OCI-LY1 (cell line): ENCODE measurements around the gene SLC5A1.

ENCODE experiments used
- H2AFZ ChIP-seq: fragments of 200-600 bp; sonication (generic), shearing (Covaris generic); 2 replicates; pipeline ENCODE4 v1.6.0; 2014; ENCODE audit warnings: antibody characterized with exemption, mild to moderate bottlenecking, low read length
- H3F3A ChIP-seq: fragments of 200-600 bp; sonication (generic), shearing (Covaris generic); 2 replicates; pipeline ENCODE4 v1.6.0; 2014; ENCODE audit warnings: mild to moderate bottlenecking, antibody characterized with exemption, low read length, moderate library complexity; ENCODE audit not compliant: insufficient read depth
- H3K27ac ChIP-seq: fragments of 200-600 bp; sonication (generic); 2 replicates; pipeline ENCODE4 v1.5.1; 2014; ENCODE audit warnings: low read length, mixed run types, mild to moderate bottlenecking, low read depth; ENCODE audit not compliant: poor library complexity, severe bottlenecking
- H3K27me3 ChIP-seq: fragments of 200-600 bp; sonication (generic); 2 replicates; pipeline ENCODE4 v1.6.0; 2014; ENCODE audit warnings: antibody characterized with exemption, mild to moderate bottlenecking, low read length, moderate library complexity; ENCODE audit not compliant: insufficient read depth
- H3K36me3 ChIP-seq: fragments of 200-600 bp; sonication (generic); 2 replicates; pipeline ENCODE4 v1.6.1; 2014; ENCODE audit warnings: mild to moderate bottlenecking, antibody characterized with exemption, low read length, moderate library complexity, mixed read lengths; ENCODE audit not compliant: insufficient read depth
- H3K4me1 ChIP-seq: fragments of 200-600 bp; sonication (generic); 2 replicates; pipeline ENCODE4 v1.5.1; 2014; ENCODE audit warnings: mild to moderate bottlenecking, low read length, moderate library complexity; ENCODE audit not compliant: insufficient read depth, severe bottlenecking
- H3K4me2 ChIP-seq: fragments of 200-600 bp; sonication (generic), shearing (Covaris generic); 2 replicates; pipeline ENCODE4 v1.6.1; 2014; ENCODE audit warnings: low read length
- H3K4me3 ChIP-seq: fragments of 200-600 bp; sonication (generic); 2 replicates; pipeline ENCODE4 v1.5.1; 2014; ENCODE audit warnings: low read length, low read depth, mild to moderate bottlenecking, mixed read lengths; ENCODE audit not compliant: poor library complexity, severe bottlenecking
- H3K79me2 ChIP-seq: fragments of 200-600 bp; shearing (Covaris generic); 2 replicates; pipeline ENCODE4 v1.6.1; 2016; ENCODE audit warnings: mixed run types, low read length, mixed read lengths; ENCODE audit not compliant: insufficient read depth
- H3K9ac ChIP-seq: fragments of 200-600 bp; sonication (generic), shearing (Covaris generic); 2 replicates; pipeline ENCODE4 v1.6.1; 2014; ENCODE audit warnings: mild to moderate bottlenecking, low read length, mixed read lengths
- H3K9me2 ChIP-seq: fragments of 200-600 bp; sonication (generic), shearing (Covaris generic); 2 replicates; pipeline ENCODE4 v1.6.1; 2014; ENCODE audit warnings: low read depth, mild to moderate bottlenecking, low read length, mixed read lengths
- H3K9me3 ChIP-seq: fragments of 200-600 bp; shearing (Covaris generic); 2 replicates; pipeline ENCODE4 v1.6.1; 2014; ENCODE audit warnings: low read length, mixed read lengths
- H4K20me1 ChIP-seq: fragments of 200-600 bp; sonication (generic), shearing (Covaris generic); 2 replicates; pipeline ENCODE4 v1.6.0; 2016; ENCODE audit warnings: mild to moderate bottlenecking, low read length; ENCODE audit not compliant: insufficient read depth
- EZH2 ChIP-seq: fragments of 200-600 bp; sonication (generic), shearing (Covaris generic); IDR thresholded peaks from 2 replicates; pipeline ENCODE4 v1.8.0; 2017; ENCODE audit warnings: borderline replicate concordance, mixed run types, mild to moderate bottlenecking, antibody characterized with exemption, low read length, moderate library complexity, mixed read lengths
- TF ChIP-seq, protein P1 (sequence below): fragments of 200-600 bp; sonication (generic), shearing (Covaris generic); IDR thresholded peaks from 2 replicates; pipeline ENCODE4 v1.5.1; 2017; ENCODE audit warnings: mild to moderate bottlenecking, antibody characterized with exemption, low read length, moderate library complexity, mixed read lengths

SLC5A1 gene

GRCh38 chr22:32013200-32013599 is 29.9 kb upstream of the SLC5A1 start:
- H2AFZ ChIP-seq: no peak overlapping the region
- H3K4me1 ChIP-seq: no peaks in the 10 kb centered on the region
- H4K20me1 ChIP-seq: no peaks in the 10 kb centered on the region
- TF ChIP-seq, protein P1, sequence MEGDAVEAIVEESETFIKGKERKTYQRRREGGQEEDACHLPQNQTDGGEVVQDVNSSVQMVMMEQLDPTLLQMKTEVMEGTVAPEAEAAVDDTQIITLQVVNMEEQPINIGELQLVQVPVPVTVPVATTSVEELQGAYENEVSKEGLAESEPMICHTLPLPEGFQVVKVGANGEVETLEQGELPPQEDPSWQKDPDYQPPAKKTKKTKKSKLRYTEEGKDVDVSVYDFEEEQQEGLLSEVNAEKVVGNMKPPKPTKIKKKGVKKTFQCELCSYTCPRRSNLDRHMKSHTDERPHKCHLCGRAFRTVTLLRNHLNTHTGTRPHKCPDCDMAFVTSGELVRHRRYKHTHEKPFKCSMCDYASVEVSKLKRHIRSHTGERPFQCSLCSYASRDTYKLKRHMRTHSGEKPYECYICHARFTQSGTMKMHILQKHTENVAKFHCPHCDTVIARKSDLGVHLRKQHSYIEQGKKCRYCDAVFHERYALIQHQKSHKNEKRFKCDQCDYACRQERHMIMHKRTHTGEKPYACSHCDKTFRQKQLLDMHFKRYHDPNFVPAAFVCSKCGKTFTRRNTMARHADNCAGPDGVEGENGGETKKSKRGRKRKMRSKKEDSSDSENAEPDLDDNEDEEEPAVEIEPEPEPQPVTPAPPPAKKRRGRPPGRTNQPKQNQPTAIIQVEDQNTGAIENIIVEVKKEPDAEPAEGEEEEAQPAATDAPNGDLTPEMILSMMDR: no peak
- no peak for TF ChIP-seq EZH2
- no peak overlapping the region for H3K4me2 ChIP-seq
- peaks cover 9% of the 10 kb centered on the region; the same call in 1 of the 2 replicates for H3K9me3 ChIP-seq
- no peak overlapping the region for H3K4me3 ChIP-seq
- no peaks in the 10 kb centered on the region for H3K9me2 ChIP-seq
- no peaks in the 10 kb centered on the region for H3K79me2 ChIP-seq
- H3K9ac ChIP-seq: no peak overlapping the region
- no peaks in the 10 kb centered on the region for H3F3A ChIP-seq
- H3K27ac ChIP-seq: no peak overlapping the region
- H3K36me3 ChIP-seq: peaks cover 3% of the 10 kb centered on the region; the same call in 1 of the 2 replicates
- H3K27me3 ChIP-seq: no peaks in the 10 kb centered on the region; the same call in 1 of the 2 replicates

DNA sequence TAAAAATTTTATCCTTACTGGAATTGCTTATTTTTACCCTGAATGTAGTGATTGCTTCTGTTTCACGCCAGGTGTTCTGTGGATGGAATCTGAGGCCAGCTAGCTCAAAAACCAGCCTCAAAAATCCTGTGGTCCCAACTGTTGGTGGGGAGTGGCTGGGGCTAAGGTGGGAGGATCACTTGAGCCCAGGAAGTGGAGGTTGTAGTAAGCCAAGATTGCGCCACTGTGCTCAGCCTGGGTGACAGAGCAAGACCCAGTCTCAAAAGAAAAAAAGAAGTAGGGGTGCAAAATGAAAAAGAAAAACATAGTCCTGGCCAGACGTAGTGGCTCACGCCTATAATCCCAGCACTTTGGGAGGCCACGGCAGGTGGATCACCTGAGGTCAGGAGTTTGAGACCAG is 27.0 kb upstream of the SLC5A1 start:
- Histone ChIP-seq H3K4me3 (no peak overlapping the region), H4K20me1 (no peaks in the 10 kb centered on the region), H3K4me2 (no peak overlapping the region), H3K27me3 (no peaks in the 10 kb centered on the region; the same call in 1 of the 2 replicates), H3K9me2 (no peaks in the 10 kb centered on the region), H3K79me2 (no peaks in the 10 kb centered on the region), H3K9ac (no peak overlapping the region), H3K36me3 (peaks cover 3% of the 10 kb centered on the region; the same call in 1 of the 2 replicates), H3K9me3 (peaks cover 9% of the 10 kb centered on the region; the same call in 1 of the 2 replicates), H3F3A (no peaks in the 10 kb centered on the region), H3K27ac (no peak overlapping the region), H3K4me1 (no peaks in the 10 kb centered on the region), H2AFZ (no peak overlapping the region)
- no peak for TF ChIP-seq EZH2
- TF ChIP-seq, protein P1: no peak

DNA sequence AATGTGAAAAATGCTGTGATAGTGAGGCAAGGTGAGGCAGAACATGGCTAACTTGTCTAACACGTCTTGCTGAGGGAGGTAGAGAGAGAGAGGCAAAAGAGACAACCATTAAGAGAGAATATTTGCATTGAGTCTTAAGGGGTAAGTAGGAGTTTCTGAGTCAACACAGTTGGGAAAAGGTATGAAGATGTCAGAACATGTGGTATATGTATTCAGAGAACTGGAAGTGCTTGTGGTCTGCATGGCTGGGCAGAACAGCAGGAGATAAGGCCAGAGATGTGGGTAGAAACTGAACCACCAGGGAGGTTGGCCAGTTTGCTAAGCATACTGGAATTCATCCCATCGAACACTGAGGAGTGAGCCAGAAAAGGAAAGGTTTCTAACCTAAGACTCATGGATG is 25.0 kb upstream of the SLC5A1 start:
- H3K9me3 ChIP-seq: peaks cover 9% of the 10 kb centered on the region; the same call in 1 of the 2 replicates
- H4K20me1 ChIP-seq: no peaks in the 10 kb centered on the region
- no peak overlapping the region for H3K9ac ChIP-seq
- no peaks in the 10 kb centered on the region; the same call in 1 of the 2 replicates for H3K27me3 ChIP-seq
- H3K4me2 ChIP-seq: no peak overlapping the region
- no peaks in the 10 kb centered on the region for H3K79me2 ChIP-seq
- TF ChIP-seq, protein P1: no peak
- no peak for TF ChIP-seq EZH2
- no peaks in the 10 kb centered on the region for H3F3A ChIP-seq
- no peak overlapping the region for H2AFZ ChIP-seq
- no peak overlapping the region for H3K4me3 ChIP-seq
- H3K27ac ChIP-seq: no peak overlapping the region
- no peaks in the 10 kb centered on the region for H3K9me2 ChIP-seq
- H3K36me3 ChIP-seq: peaks cover 3% of the 10 kb centered on the region; the same call in 1 of the 2 replicates
- no peaks in the 10 kb centered on the region for H3K4me1 ChIP-seq
